ENCODE data around the gene PDE4D. TPM values are rescaled to one million over a fixed set of nuclear protein-coding genes. Genes with fewer than 3 reads are reported as not detected.

PDE4D gene
- total RNA-seq, 1 experiment from 2014 or later: 3.6 TPM

DNA sequence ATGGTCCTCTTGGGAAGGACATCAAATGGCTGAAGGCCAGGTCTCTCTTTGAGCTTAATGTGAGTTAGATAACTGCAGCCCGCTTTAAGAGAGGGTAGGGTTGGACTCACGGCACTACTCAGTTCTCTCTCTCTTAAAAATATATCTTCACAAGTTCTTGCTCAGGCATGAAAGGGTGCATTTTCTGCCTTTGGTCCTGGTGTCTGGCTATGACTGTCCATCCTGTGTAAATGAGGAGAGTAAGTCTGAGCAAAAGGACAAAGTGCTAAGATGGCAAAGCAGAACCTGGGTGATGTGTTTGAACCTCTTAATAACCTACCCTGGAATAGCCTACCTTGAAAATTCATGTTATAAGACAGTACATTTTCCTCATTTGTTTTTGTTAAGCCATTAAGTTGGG is 293.4 kb downstream of the PDE4D start:
- H3K36me3 ChIP-seq (ENCODE audit: low read depth, low read length): no peaks in the 10 kb centered on the region
- H3K4me2 ChIP-seq (ENCODE audit: low read length): no peak overlapping the region
- H3F3A ChIP-seq (ENCODE audit: low read length, unreplicated experiment): no peaks in the 10 kb centered on the region
- BruUV-seq (replicated peaks): no TSS peak
- H3K9me3 ChIP-seq (ENCODE audit: low read length): no peaks in the 10 kb centered on the region
- H3K4me3 ChIP-seq (ENCODE audit: low read length): no peak overlapping the region
- ChIA-PET POLR2A (ENCODE audit: unreplicated experiment) (no interaction called here), CTCF (no interaction called here)
- H3K9me2 ChIP-seq (replicated peaks; ENCODE audit: low read length): no peaks in the 10 kb centered on the region
- H3K27me3 ChIP-seq (ENCODE audit: low read length): no peaks in the 10 kb centered on the region
- H3K79me2 ChIP-seq (ENCODE audit: low read length): no peaks in the 10 kb centered on the region
- TF ChIP-seq EZH2 (IDR thresholded peaks at IDR 0.05; ENCODE audit: low read length, unreplicated experiment): no peak
- TF ChIP-seq, protein P1, sequence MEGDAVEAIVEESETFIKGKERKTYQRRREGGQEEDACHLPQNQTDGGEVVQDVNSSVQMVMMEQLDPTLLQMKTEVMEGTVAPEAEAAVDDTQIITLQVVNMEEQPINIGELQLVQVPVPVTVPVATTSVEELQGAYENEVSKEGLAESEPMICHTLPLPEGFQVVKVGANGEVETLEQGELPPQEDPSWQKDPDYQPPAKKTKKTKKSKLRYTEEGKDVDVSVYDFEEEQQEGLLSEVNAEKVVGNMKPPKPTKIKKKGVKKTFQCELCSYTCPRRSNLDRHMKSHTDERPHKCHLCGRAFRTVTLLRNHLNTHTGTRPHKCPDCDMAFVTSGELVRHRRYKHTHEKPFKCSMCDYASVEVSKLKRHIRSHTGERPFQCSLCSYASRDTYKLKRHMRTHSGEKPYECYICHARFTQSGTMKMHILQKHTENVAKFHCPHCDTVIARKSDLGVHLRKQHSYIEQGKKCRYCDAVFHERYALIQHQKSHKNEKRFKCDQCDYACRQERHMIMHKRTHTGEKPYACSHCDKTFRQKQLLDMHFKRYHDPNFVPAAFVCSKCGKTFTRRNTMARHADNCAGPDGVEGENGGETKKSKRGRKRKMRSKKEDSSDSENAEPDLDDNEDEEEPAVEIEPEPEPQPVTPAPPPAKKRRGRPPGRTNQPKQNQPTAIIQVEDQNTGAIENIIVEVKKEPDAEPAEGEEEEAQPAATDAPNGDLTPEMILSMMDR (conservative IDR thresholded peaks at IDR 0.05; ENCODE audit: low read depth, low read length): no peak
- no peak for TF ChIP-seq EZH2phosphoT487 (IDR thresholded peaks at IDR 0.05; ENCODE audit: borderline replicate concordance, low read length)
- no peak overlapping the region for H2AFZ ChIP-seq (ENCODE audit: low read length)
- no peaks in the 10 kb centered on the region for H4K20me1 ChIP-seq (ENCODE audit: low read length)
- intact Hi-C loops (cut with micrococcal nuclease): no loop called here
- H3K9ac ChIP-seq (ENCODE audit: low read length): no peak overlapping the region
- H3K27ac ChIP-seq (ENCODE audit: low read length): no peak overlapping the region
- peaks cover 19% of the 10 kb centered on the region for H3K4me1 ChIP-seq (ENCODE audit: insufficient read depth, low read length)
- no peak for DNase-seq
- ATAC-seq: no peak

DNA sequence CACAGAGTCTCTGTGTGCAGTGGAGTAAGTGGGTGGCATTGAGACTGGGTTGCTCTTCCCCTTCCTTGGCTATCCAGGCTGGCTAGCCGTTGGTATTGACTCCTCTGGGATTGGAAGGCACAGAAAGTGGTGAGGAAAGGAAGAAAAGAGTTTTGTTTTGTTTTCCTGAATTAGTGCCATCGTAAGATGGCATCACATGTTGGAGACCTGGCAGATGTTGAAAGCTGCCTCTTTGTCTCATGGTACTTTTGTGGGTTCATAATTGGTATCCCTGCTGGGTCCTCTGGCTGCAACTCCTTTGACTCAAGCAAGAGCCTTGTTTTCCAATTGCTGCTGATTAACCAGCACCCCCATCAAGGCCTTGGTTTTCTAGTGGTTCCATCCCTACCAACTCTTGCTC is 293.8 kb downstream of the PDE4D start:
- Histone ChIP-seq H3K27me3 (ENCODE audit: low read length) (no peaks in the 10 kb centered on the region), H3K4me2 (ENCODE audit: low read length) (no peak overlapping the region), H4K20me1 (ENCODE audit: low read length) (no peaks in the 10 kb centered on the region), H3K9ac (ENCODE audit: low read length) (no peak overlapping the region), H3K4me1 (ENCODE audit: insufficient read depth, low read length) (peaks cover 19% of the 10 kb centered on the region), H2AFZ (ENCODE audit: low read length) (no peak overlapping the region), H3K9me2 (replicated peaks; ENCODE audit: low read length) (no peaks in the 10 kb centered on the region), H3F3A (ENCODE audit: low read length, unreplicated experiment) (no peaks in the 10 kb centered on the region), H3K4me3 (ENCODE audit: low read length) (no peak overlapping the region), H3K27ac (ENCODE audit: low read length) (no peak overlapping the region), H3K9me3 (ENCODE audit: low read length) (no peaks in the 10 kb centered on the region), H3K36me3 (ENCODE audit: low read depth, low read length) (no peaks in the 10 kb centered on the region), H3K79me2 (ENCODE audit: low read length) (no peaks in the 10 kb centered on the region)
- BruUV-seq (replicated peaks): no TSS peak
- POLR2A ChIA-PET (ENCODE audit: unreplicated experiment): no interaction called here
- CTCF ChIA-PET: no interaction called here
- intact Hi-C loops (cut with micrococcal nuclease): no loop called here
- TF ChIP-seq, protein P1 (conservative IDR thresholded peaks at IDR 0.05; ENCODE audit: low read depth, low read length): no peak
- TF ChIP-seq EZH2 (IDR thresholded peaks at IDR 0.05; ENCODE audit: low read length, unreplicated experiment): no peak
- TF ChIP-seq EZH2phosphoT487 (IDR thresholded peaks at IDR 0.05; ENCODE audit: borderline replicate concordance, low read length): no peak
- no peak for ATAC-seq
- no peak for DNase-seq

DNA sequence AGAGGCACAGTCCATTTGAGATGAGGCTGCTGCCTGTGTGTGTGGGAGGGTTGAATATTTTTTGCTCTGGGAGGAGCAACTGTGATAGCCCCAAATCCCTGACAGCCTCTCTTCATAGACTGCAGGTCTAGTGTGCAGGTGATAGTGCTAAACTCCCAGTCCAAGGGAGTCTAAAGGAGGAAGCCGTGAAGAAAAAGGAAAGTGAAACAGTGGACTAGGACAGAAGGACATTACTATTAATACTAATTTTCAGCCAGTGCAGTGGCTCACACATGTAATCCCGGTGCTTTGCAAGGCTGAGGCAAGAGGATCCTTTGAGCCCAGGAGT is 295.0 kb downstream of the PDE4D start:
- intact Hi-C loops (cut with micrococcal nuclease): no loop called here
- no peak overlapping the region for H3K9ac ChIP-seq (ENCODE audit: low read length)
- no peaks in the 10 kb centered on the region for H3K36me3 ChIP-seq (ENCODE audit: low read depth, low read length)
- ATAC-seq: no peak
- BruUV-seq (replicated peaks): no TSS peak
- no peaks in the 10 kb centered on the region for H3K9me2 ChIP-seq (replicated peaks; ENCODE audit: low read length)
- no peak overlapping the region for H3K4me3 ChIP-seq (ENCODE audit: low read length)
- H3F3A ChIP-seq (ENCODE audit: low read length, unreplicated experiment): no peaks in the 10 kb centered on the region
- no peaks in the 10 kb centered on the region for H4K20me1 ChIP-seq (ENCODE audit: low read length)
- H2AFZ ChIP-seq (ENCODE audit: low read length): peak overlapping the region; percentile 35
- no peak for DNase-seq
- no peaks in the 10 kb centered on the region for H3K79me2 ChIP-seq (ENCODE audit: low read length)
- H3K27ac ChIP-seq (ENCODE audit: low read length): no peak overlapping the region
- peaks cover 19% of the 10 kb centered on the region for H3K4me1 ChIP-seq (ENCODE audit: insufficient read depth, low read length)
- no peaks in the 10 kb centered on the region for H3K9me3 ChIP-seq (ENCODE audit: low read length)
- POLR2A ChIA-PET (ENCODE audit: unreplicated experiment): no interaction called here
- H3K27me3 ChIP-seq (ENCODE audit: low read length): no peaks in the 10 kb centered on the region
- TF ChIP-seq EZH2phosphoT487 (IDR thresholded peaks at IDR 0.05; ENCODE audit: borderline replicate concordance, low read length): no peak
- TF ChIP-seq EZH2 (IDR thresholded peaks at IDR 0.05; ENCODE audit: low read length, unreplicated experiment): no peak
- TF ChIP-seq, protein P1 (conservative IDR thresholded peaks at IDR 0.05; ENCODE audit: low read depth, low read length): no peak
- CTCF ChIA-PET: no interaction called here
- H3K4me2 ChIP-seq (ENCODE audit: low read length): peak overlapping the region; percentile 33
